HG03521 (cell line): ENCODE results near the gene RNF144A.
"Not testable (repeated sequence)": the region's sequence is repeated elsewhere in the genome, so short reads cannot be mapped to it uniquely, and the experiment has no call there.

Experiments used
- ATAC-seq: cut with Tn5 transposase; IDR thresholded peaks from one replicate; pipeline ENCODE4 v1.9.1; 2021; ENCODE audit warnings: mild to moderate bottlenecking, moderate library complexity; ENCODE audit not compliant: unreplicated experiment

RNF144A gene

DNA sequence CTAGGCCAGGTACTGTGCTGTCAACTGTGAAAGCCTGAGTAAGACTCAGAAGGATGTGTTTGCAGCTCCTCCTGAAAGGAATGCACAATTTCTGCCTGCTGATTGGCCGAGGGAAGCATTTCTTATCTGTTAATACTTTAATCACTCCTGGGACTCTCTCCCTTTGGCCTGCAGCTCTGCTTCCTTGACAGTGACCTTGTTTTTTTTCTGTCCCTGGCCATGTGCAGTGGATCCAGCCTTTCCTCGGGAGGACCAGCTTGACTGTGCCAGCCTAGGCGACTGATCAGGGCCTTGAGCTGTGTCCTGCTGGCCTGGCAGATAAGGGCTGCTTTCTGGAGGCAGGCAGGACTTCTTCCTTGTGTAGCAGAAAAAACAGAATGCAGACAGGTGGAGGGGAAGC lies 10.0 kb downstream of the RNF144A start:
- ATAC-seq = no peak

GRCh38 chr2:6927753-6928152 lies 10.5 kb downstream of the RNF144A start:
- ATAC-seq = no peak

- no peak for ATAC-seq
Observed at GRCh38 chr2:6928452-6928851, 11.2 kb downstream of the RNF144A start.

DNA sequence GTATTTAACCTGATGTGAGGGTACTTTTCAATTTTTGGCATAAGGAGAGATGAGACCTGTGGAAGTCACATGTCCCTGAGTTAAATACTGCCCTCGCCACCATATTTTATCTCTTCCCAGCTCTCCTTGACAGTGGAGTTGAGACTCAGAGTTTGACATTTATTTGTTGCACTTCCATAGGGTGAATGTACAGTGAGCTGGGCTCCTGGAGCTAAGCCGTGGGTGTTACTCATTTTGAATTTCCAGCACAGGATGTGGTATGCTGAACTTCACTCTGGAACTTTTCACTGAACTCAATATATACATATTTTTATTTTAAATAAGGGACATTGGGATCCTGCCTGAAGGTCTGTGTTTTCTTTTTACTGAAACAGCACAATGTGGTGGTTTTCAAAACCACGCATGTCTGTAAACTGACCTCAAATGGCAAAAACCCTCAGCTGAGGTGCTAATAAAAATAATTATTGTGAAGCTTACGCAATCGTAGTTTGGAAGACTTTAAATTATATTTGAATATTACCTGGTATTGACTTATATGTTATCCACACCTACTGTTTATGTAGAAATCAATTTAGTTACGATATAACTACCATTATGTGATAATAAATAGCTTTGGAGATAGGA lies 12.1 kb downstream of the RNF144A start:
- no peak for ATAC-seq

GRCh38 chr2:6930923-6931647 lies 13.9 kb downstream of the RNF144A start:
- no peak for ATAC-seq

GRCh38 chr2:6931753-6932152 lies 14.5 kb downstream of the RNF144A start:
- ATAC-seq = no peak

DNA sequence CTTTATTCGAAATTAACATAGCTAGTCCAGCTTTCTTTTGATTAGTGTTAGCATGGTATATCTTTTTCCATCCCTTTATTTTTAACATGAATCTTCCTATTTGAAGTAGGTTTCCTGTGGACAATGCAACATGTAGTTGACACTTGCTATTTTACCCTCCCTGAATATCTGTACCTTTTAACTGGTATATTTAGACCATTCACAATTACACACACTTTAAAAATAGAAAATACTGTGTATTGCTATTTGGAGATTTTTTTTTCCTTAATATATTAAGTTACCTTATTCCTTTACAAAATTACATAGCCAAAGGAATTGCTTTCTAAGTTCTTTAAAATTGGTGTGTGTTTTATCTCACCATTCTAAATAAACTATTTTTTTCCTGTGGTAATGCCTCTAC lies 15.0 kb downstream of the RNF144A start:
- ATAC-seq = no peak

DNA sequence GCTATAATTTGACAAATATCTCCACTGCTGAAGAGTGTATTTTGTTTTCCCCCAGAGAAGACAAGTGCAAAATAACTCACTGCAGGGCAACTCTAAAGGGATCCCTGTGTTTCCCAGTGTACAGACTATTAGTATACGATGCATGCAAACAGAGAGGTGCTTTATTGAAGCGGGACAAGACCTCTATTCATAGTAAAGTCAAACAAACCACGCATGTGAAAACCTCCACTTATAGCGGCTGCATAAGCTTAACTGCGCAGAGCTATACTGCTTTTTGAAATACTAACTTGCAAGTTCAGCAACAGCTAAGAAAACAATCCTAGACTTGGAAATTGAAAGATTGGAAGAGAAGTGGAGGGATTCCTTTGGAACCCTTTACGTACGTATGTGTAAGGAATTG lies 15.6 kb downstream of the RNF144A start:
- no peak for ATAC-seq

- no peak for ATAC-seq
Observed at GRCh38 chr2:6933911-6934310, 16.7 kb downstream of the RNF144A start.

DNA sequence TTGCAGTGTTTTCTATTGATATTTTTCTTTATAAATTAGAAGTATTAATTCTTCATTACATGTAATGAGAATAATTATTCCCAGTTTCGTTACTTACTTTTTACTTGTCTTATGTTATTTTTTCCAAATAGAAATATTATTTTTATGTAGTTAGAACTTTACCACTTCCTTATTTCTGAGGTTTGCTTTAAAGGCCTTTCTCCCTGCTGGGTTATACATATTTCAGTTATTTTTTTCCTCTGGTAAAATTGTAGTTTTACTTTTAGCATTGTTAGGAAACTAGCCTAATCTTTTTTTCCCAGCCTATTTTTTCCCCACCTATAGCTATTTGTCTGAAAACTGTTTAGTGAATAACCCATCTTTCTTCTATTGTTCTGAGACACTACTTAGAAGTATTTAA lies 17.1 kb downstream of the RNF144A start:
- ATAC-seq = no peak

- ATAC-seq = no peak
Observed at GRCh38 chr2:6934758-6935651, 17.8 kb downstream of the RNF144A start.

GRCh38 chr2:6935652-6936020 lies 18.4 kb downstream of the RNF144A start:
- ATAC-seq = not testable (repeated sequence)

DNA sequence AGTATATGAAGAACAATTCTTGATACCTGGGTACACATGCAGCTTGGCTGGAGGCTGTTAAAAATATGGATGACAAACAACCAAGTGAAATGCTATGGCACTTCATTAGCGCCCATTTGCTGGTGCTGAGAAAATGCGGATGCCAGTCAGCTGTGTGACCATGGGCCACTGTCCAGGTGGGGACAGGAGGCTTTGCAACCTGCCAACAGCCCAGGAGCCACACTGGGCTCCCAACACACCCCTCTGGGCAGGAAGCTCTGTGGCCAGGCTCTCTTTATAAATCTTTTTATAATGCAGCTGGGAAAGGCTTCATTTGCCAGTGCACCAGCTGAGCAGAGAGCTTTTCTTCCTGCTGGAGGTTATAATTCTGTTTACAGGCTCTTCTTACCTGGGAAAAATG lies 19.9 kb downstream of the RNF144A start:
- ATAC-seq = no peak

DNA sequence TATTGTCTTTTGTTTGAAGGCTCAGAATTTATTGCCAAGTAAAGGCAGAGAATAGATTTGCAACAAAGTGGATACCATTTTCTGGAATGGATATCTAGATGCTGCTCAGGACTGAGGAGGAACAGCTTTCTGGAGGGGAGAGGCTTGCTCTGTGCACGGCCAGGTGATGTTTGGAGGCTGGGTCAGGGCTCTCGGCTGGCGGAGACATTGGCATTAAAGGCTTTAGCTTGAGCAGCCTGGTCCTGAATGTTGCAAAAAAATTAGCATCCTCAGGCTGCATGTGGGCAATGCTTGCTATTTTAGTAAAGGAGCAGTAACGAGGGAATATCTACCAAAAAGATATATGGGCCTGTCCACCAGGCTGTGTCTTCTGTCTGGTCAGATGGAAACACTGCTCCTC lies 20.4 kb downstream of the RNF144A start:
- ATAC-seq = no peak

GRCh38 chr2:6939071-6939470 lies 21.9 kb downstream of the RNF144A start:
- no peak for ATAC-seq

DNA sequence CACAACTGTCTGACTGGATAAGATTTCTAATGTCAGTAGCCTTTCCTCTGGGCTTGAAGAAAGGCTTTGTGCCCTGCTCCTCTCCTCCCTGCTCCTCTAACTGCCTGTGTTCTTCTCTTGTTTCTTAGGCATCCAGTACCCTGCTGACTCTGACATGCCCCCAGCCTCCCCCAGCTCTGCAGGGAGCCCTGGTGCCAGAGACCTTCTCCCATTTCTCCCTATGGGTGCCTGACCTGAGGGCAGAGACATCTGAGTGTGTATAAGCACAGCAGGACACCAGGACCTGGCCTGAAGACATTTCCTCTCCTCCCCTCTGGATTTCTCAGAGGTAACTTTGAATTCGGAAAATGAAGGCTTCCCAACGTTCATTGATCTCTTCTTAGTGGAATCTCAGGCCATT lies 23.6 kb downstream of the RNF144A start:
- ATAC-seq = no peak

DNA sequence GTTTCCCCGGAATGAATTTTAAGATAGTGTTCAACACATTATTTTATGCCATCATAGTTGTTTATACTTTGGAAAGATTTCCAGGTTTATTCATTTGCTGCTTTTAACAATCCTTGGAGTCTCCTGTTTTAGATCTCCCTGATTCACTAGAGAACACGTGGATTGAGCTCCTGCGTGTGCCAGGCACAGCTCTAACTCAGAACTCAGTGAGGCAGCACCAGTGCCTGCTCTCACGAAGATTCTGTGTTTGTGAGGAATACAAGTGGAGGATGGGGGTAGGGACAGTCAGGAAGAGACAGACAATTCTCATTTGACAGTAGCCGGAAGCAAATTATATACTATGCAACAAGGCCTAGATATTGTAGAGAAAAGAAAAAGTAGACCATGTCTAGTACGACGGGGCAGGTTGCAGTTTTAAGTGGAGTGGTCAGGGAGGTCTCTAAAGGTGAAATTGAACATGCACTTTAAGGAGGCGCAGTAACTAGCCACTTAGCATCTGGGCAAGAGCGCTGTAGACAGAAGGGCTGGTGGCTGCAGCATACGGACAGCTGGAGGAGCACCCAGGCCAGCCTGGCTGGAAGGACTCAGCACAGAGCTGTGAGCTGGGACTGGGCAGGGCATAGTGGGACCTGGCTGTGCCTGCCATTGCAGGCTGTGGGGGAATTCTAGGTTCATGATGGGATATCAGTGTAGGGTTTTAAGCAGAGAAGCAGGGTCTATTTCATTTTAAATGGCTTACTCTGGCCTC lies 24.3 kb downstream of the RNF144A start:
- no peak for ATAC-seq

DNA sequence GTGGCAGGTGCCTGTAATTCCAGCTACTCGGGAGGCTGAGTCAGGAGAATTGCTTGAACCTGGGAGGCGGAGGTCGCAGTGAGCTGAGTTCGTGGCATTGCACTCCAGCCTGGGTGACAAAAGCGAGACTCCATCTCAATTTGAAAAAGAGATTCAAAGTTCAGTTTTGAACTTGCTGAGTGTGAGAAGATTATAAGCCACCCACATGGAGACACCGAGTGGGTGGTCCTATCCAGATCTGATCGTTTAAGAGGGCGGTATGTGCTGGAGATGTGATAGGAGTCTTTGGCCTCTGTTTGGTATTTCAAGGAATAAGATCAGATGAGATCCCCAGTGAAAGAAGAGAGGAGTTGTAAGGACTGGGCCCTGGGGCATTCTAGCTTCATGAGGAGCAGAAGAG lies 25.6 kb downstream of the RNF144A start:
- no peak for ATAC-seq

GRCh38 chr2:6943523-6943922 lies 26.3 kb downstream of the RNF144A start:
- ATAC-seq = no peak

DNA sequence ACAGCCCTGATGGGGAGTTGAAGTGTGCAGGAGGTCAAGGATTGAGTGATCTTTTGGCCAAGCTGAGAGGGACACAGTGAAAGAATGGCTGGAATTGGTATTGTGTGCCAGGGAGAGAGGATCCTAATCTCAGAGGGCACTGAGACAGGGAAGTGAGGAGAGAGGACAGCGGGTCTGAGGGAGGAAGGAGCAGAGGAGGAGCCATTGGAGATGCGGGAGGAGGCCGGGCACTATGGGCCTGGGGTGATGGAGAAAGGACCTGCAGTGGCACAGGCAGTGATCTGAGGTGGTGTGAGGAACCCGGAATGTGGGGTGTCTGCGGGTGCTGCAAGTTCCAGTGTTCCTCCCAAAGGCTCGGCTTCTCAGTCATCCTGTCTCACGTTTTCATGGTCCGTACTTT lies 26.8 kb downstream of the RNF144A start:
- ATAC-seq = no peak

- ATAC-seq = no peak
Observed at GRCh38 chr2:6944555-6944954, 27.3 kb downstream of the RNF144A start.
